GM15510 (cell line): ENCODE results near the gene DEXI.

Experiments used
- POLR2A ChIP-seq: IDR thresholded peaks from 3 replicates; pipeline ENCODE4 v1.6.1; 2011; ENCODE audit warnings: borderline replicate concordance; ENCODE audit not compliant: insufficient read length; ENCODE audit errors: extremely low read depth

Gene DEXI

DNA sequence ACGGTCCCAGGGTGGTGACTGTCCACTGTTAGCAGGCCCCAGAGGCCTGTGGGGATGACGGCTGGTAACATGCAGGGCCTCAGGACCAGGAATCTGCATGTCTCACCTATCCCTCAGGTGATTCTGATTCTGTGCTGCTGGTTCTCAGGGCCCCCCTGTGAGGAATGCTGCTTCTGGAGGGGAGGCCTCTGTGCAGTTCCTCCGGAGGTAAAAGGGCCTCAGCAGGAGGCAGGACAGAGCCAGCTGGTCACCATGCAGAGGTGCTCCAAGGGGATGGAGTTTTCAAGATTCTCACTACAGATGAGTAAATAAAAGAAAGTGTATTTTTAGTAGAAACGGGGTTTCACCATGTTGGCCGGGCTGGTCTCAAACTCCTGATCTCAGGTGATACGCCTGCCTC, 35.9 kb upstream of the DEXI start:
- no peak for TF ChIP-seq POLR2A

DNA sequence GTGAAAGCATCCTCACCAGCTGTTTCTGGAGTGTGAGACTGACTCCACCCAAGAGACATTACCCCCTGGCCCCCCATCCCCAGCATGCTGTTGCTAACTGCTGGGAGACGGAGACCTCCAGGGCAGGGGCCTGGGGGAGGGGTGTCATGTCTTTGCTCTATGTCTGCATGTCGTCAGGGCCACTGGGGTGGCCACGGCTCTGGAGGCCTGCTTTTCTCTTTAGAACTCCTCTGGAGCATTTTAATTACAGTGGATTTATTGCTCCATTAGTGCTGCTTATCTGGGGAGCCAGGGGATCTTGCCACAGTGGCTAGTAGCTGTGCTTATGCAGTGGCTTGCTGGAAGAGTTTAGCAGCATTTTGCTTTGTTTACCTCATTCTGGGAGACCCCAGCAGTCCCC, 34.4 kb upstream of the DEXI start:
- TF ChIP-seq POLR2A = no peak

DNA sequence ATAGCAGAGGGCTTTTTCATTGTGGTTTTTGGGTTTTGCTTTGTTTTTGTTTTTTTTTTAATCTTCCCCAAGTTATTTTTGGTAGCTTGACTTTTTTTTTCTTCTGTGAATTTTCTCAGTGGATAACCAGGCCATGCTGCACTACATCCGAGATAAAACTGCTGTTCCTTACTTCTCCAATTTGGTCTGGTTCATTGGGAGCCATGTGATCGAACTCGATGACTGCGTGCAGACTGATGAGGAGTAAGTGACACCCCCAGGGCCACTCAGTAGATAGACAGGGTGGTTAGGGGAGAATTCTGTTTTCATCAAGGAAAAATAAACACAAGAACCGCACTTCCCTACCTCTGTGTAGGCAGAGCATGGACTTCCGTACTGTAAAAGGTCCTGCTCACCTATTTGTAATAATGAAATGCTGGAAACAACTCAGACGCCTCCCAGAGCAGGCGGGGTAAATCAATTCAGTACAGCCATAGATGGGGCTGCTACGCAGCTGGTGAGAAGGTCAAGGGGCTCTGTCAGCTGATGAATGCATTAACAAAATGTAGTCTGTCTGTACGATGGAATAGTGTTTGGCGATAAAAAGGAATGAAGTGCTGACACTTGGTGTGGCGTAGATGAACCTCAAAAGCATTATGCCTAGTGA, 30.7 kb upstream of the DEXI start:
- no peak for TF ChIP-seq POLR2A

DNA sequence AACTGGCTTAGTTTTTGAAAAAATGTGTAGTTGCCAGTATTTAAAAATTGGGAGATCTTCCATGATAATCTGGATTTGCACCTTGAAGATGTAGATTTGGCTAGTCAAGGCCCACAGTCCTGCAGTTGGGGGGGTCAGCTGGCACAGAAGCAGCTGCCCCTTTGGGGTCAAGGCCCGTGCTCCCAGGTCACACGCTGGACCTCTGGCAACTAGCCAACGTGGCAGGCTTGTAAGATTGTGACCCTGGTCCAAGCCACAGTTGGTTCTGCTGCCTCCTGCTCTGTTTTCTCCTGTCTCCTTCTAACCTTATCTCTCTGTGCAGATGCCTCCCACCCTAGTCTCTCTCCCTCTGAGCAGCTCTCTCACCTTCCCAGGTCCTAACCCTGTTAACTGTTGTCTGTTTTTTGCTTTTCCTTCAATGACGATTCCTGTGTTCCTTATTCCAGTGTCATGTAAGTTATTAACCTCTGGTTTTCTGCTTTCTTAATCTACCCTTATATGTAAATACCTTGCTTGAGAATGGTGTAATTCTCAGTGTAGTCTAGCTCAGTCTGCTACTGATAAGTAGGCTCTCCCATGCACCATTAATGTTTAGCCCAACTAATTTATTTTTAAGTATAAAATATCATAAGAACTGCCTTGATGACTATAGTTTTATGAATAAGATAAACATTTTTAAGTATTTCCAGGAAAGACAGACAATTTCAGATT, 30.0 kb upstream of the DEXI start:
- TF ChIP-seq POLR2A = no peak

DNA sequence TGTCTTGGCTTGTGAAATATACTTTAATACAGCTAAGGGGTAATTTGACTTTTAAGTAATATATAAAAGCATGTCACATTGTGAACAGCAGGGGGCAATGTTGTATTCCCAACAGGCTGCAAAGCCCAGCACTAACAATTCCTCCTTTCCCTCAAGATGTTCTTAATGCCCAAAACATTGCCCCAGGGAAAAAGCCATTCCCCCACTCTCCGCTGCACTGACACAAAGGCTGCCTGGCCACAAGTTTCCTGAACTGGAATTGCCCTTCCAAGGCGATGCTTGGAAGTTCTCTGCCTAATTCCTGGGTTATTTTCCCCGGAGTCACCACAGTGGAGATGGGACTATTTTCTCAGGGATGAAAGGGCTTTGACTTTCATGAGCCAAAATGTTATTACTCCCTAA, 29.3 kb upstream of the DEXI start:
- no peak for TF ChIP-seq POLR2A

DNA sequence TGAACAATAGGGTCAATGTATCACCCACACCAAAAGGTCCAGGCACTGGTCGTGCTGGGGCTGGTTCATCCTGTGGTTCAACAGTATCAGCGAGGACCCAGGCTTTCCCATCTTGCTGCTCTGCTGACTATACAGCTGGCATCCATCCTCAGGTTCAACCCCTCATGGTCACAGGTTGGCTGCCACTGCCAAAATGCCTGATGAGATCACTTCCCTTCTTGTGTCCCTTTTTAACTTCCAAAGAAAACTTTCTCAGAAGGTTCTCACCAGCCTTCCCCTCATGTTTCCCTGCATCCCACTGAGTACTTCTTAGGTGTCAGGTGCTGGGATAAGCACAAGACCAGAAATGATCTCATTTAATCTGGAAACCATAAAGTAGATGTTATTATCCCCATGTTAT, 27.8 kb upstream of the DEXI start:
- no peak for TF ChIP-seq POLR2A

DNA sequence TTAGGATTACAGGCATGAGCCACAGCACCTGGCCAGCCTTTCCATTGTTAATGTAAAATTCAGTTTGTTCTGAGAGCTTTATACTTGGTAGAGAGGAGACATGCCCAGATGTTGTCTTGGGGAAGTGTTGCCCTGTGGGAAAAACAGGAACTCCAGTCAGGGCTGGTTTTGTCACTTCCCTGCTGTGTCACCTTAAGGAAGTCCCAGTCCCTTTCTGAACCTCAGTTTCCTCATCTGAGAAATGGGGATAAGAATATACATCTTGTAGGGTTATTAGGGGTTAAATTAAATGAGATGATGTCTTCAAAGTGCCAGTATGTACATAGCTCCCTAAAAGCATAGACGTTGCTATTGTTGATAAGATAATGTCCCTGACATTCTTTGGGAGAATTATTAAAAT, 27.3 kb upstream of the DEXI start:
- TF ChIP-seq POLR2A = no peak

DNA sequence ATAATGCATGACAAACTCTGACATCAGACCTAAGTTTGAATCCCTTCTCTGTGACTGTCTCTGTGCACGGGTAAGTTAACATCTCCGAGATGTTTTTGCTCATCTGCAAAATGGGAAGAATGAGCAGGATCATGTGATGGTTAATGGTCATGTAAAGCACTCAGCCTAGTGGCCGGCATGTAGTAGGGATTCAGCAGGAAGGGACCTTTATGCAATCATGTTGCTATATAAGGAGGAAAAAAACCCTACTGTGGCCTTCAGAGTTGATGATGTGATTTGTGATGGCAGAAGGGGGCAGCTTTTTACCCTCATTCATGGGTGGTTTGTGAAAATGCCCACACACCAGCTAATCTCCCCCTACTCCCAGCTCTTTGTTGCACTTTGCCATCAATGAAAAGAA, 26.2 kb upstream of the DEXI start:
- no peak for TF ChIP-seq POLR2A

DNA sequence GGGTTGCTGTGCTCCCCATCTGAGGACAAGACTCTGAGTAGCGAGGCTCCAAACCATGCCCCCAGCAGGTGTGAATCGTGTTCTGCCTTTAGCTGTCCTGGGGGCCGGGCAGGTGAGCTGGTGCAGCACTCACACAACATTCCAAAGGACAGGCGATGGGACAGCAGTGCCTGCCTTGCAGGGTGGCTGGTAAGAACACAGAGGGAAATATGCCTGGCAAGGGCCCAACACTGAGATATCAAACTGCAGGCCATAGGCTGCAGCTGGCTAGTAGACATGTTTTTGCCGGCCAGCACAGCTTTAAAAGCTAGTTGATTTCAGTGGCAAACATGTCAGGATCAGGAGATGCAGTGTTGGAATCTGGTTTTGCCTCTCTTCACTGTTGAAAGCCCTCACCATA, 25.7 kb upstream of the DEXI start:
- no peak for TF ChIP-seq POLR2A

DNA sequence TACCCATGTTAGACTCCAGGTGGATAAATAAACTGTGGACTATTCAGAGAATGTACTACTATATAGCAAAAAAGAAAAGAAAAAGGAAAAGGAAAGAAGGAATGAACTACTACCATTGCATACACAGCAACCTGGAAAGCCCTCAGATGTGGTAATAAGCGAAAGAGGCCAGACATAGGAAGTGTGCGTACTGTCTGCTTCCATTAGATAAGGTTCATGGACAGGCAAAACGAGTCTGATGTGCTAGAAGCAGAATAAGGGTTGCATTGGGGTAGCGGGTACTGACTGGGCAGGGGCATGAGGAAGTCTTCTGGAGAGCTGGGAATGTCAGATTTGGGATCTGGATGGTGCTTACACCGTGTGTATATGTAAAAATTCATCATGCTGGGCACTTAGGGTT, 23.9 kb upstream of the DEXI start:
- TF ChIP-seq POLR2A = no peak

DNA sequence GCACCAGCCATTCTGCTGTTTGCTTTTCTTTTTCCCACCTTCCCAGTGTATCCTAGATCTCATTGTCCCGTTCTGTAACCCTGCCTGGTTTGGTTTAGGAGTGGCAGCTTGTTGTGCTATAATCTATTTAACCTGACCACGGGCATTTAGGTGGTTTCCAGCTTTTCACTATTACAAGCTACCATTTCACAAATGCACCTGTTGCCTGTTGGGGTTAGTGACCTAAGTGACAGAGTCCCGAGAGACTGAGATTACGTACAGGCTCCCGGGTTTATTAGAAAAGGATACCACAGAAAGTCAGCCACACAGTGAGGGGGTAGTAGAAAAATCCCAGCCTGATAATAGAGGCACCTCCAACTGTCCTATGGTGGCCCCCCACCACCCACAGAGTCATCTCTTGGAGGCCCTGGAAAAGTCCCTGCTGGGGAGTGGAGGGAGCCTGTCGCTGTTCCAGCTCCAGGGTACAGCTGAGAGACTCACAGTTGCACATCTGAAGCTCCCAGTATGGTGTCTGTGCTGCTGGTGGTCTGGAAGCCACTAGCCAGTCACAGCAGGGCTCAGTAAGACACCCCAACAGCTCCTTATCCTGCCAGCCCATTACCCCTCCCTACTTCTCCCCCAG, 23.3 kb upstream of the DEXI start:
- TF ChIP-seq POLR2A = peak; percentile 7

DNA sequence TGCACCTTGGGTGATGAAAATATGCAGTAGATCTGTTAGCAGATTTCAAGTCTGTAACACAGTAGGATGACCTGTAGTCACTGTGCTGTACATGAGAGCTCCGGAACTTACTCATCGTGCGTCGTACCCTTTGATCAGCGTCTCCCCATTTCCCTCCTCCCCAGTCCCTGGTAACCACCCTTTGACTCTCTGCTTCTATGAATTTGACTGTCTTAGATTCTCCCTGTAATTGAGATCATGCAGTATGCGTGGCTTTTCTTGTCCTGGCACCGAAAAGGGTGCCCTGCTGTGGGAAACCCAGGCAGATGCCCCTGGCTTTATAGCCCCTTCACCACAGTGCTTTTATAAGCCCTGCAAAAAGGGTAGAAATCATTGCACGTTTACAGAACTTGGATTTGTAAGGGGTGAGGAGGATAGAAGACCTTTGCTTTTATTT, 22.6 kb upstream of the DEXI start:
- no peak for TF ChIP-seq POLR2A

DNA sequence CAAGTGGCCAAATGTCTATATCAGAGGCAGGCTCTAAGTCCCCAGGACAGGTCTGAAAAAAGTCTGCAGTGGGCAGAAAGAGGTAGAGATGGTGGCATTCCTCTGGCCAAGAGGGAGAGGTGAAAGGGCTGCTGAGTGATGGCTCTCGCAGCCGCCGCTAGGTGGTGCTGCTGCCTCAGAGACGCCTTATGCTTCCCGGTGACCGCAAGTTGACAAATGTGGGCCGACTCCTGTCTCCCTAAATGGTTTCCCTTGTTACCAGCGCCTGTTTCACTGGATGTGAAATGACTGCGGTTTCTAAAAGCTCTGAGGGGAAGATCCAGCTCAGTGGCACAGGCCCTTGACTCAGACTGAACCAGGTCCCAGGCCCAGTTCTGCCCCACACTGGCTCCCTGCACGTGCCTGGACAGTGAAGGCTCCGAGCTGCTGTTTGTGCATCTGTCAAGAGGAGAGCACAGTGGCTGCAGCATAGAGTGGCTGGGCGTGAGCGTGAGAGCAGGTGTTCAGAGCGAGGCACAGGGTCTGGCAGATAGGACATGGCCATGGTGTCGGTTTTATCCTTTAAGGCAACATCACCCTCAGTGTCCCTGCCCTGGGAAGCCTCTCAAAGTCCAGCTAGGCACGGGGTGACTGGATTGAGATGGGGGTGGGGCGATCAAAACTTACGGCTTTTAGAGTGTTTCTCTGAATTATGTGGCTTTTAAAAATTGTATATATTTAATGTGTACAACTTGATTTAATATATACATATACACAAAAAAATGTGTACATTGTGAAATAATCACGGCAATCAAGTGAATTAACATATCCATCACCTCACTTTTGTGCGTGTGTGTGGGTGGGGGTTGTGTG, 22.0 kb upstream of the DEXI start:
- TF ChIP-seq POLR2A = no peak

DNA sequence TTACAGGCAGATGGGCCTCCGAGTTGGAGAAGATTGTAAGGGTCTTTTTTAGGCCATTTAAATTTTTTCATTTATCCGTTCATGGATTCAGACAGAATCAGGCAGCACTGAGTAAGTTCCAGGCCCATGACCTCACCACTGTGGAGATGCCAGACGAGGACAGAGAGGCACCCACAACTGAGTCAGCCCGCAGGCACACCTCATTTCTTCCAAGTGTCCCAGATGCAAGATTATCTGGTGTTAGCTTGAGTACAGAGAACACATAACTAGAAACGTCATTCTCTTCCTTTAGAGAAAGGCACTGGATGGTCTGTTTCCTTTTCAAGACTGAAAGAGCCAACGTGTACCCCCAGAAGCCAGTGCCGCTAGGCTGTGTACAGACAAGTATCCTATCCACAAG, 19.0 kb upstream of the DEXI start:
- TF ChIP-seq POLR2A = no peak

DNA sequence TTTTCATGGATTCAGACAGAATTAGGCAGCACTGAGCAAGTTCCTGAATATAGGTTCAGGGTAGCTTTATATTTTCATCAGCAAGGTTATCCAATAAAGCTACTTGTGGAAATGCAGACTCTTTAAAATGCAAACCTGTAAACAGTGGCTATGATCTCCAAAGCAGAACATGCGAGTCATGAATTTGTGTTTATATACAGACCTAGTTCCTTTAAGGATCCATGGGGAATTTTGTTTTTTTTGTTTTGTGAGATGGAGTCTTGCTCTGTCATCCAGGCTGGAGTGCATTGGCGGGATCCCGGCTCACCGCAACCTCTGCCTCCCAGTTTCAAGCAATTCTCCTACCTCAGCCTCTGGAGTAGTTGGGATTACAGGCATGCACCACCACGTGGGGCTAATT, 16.9 kb upstream of the DEXI start:
- TF ChIP-seq POLR2A = no peak

DNA sequence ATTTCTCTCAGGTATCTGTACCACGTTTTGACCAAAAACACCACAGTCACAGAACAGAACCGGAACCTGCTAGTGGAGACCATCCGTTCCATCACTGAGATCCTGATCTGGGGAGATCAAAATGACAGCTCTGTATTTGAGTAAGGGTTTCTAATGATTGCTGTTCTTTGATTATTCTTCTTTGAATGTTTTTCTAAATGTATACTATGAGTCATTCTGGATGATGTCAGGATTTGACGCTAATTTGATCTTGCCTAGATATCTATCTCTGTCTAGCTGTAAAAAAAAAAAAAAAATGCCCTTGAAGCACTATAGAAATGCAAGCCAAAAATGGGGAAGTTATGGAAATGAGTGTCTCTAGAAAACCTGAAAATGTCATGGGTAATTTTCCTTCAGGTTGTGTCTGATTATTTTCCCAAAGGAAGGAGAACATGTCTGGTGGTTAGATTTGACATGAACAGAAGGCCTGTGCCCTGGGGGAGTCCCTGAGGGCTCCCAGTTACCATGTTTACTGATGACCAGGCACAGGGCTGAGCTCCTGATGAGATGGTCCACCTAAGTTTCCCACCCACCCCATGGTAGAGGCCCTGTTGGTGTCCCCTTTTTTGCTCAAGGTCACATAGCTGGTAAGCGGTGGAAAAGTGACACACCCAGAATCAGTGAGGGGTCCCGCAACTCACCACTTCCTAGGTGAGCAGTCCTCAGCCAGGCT, 15.7 kb upstream of the DEXI start:
- no peak for TF ChIP-seq POLR2A

DNA sequence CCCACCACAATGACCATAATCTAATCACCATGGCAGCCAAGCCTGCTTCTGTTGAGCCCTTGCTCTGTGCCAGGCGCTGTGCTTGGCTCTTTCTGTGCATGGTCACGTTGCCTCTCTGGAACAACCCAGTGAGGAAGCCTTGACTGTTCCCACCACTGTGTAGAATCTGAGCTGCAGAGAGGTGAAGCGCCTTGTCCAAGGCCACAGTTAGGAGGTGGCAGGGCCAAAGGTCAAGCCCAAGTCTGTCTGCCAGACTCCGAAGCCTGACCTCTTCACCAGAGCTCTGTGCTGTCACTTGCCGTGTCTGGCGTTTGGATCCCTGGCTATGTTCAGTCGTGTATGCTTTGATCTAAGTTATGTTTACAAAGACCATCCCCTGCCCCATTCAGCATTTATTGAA, 12.6 kb upstream of the DEXI start:
- TF ChIP-seq POLR2A = no peak
